K562 (cell line): ENCODE results near the gene ST6GALNAC3. TPM values are rescaled to one million over a fixed set of nuclear protein-coding genes. Genes with fewer than 3 reads are reported as not detected.

Source experiments
- ATAC-seq: fragments of 200-7000 bp; cut with Tn5 transposase; 3 replicates; pipeline ENCODE4 v1.9.1; 2020; ENCODE audit warnings: moderate library complexity
- BruUV-seq: library from RNA; stranded (reverse); fragments of 400-500 nt; replicated peaks from 2 replicates; lab custom pipeline; 2021; lab: Mats Ljungman, UMichigan
- CTCF ChIA-PET: fragments of 300-600 bp; formaldehyde crosslinking; extraction: SDS; loops from one replicate; lab custom pipeline; 2021; ENCODE audit warnings: low intra/inter-chr PET ratio; lab: Yijun Ruan, JAX
- POLR2A ChIA-PET: fragments of 300-600, 350-650 bp; sonication (Branson Sonifier 250); formaldehyde crosslinking; extraction: SDS; loops from one replicate; lab custom pipeline; 2021; ENCODE audit warnings: antibody characterized with exemption, inconsistent platforms; lab: Yijun Ruan, JAX
- DNase-seq, 4 experiments: peaks; one replicate each; pipeline versions ENCODE4 v3.0.0 to v3.0.0-alpha.2; 2011 to 2018; ENCODE audit warnings: low spot score in 3 of 4, mixed read lengths in 3 of 4; ENCODE audit errors: extremely low read depth in 1 of 4
- FAIRE-seq: peaks from 2 replicates; lab custom pipeline; 2011; peaks lifted over from hg19 to GRCh38; lab: Jason Lieb, UNC
- H2AFZ ChIP-seq: 2 replicates; pipeline ENCODE4 v1.6.0; 2011; ENCODE audit warnings: low read depth, low read length, control low read depth, inconsistent platforms
- H3K27ac ChIP-seq: fragments of 200-600 bp; 3 replicates; pipeline ENCODE4 v1.8.0; 2011; ENCODE audit warnings: low read depth, mild to moderate bottlenecking, control low read depth, inconsistent platforms, low read length, moderate library complexity, mixed read lengths; ENCODE audit errors: extremely low read depth
- H3K27me3 ChIP-seq, 2 experiments: fragments of 300-600 bp in 1 of 2; 2 replicates in 1 of 2; 3 replicates in 1 of 2; pipeline versions ENCODE4 v1.6.0 to v1.8.0; 2011; ENCODE audit warnings: inconsistent platforms in 2 of 2, low read length in 2 of 2, mild to moderate bottlenecking in 1 of 2, mixed read lengths in 1 of 2, moderate library complexity in 1 of 2; ENCODE audit not compliant: control insufficient read depth in 2 of 2, insufficient read depth in 2 of 2
- H3K36me3 ChIP-seq: fragments of 300-600 bp; 3 replicates; pipeline ENCODE4 v1.8.0; 2011; ENCODE audit warnings: mild to moderate bottlenecking, low read length, inconsistent platforms; ENCODE audit not compliant: control insufficient read depth, insufficient read depth
- H3K4me1 ChIP-seq, 2 experiments: fragments of 200-600 bp in 1 of 2; replicated peaks in 1 of 2; 2 replicates in 1 of 2; 3 replicates in 1 of 2; pipeline versions ENCODE4 v1.5.1 to v1.8.0; 2011; ENCODE audit warnings: inconsistent platforms in 2 of 2, low read length in 2 of 2, mild to moderate bottlenecking in 1 of 2, mixed read lengths in 1 of 2, moderate library complexity in 1 of 2; ENCODE audit not compliant: control insufficient read depth in 2 of 2, insufficient read depth in 2 of 2
- H3K4me2 ChIP-seq: 2 replicates; pipeline ENCODE4 v1.6.1; 2011; ENCODE audit warnings: low read length, control low read depth, inconsistent platforms, mixed read lengths; ENCODE audit not compliant: insufficient read depth
- H3K4me3 ChIP-seq: fragments of 200-600 bp; sonication (generic), shearing (Covaris generic); 2 replicates; pipeline ENCODE4 v1.5.1; 2016; ENCODE audit warnings: control low read depth, inconsistent platforms
- H3K79me2 ChIP-seq: fragments of 200-600 bp; 3 replicates; pipeline ENCODE4 v1.8.0; 2011; ENCODE audit warnings: low read length, inconsistent platforms; ENCODE audit not compliant: control insufficient read depth, insufficient read depth
- H3K9ac ChIP-seq, 2 experiments: 2 replicates each; pipeline versions ENCODE4 v1.6.0 to v1.6.1; 2011; ENCODE audit warnings: low read depth in 2 of 2, low read length in 2 of 2, control low read depth in 1 of 2, inconsistent platforms in 1 of 2, mild to moderate bottlenecking in 1 of 2, mixed read lengths in 1 of 2; ENCODE audit not compliant: insufficient read depth in 1 of 2
- H3K9me1 ChIP-seq: one replicate; pipeline ENCODE4 v1.6.0; 2011; ENCODE audit warnings: inconsistent platforms, mild to moderate bottlenecking, low read length, moderate library complexity; ENCODE audit not compliant: control insufficient read depth, insufficient read depth
- H3K9me3 ChIP-seq: replicated peaks from 2 replicates; pipeline ENCODE4 v1.5.1; 2011; ENCODE audit warnings: low read depth, low read length, inconsistent platforms; ENCODE audit not compliant: control insufficient read depth, insufficient read depth
- H4K20me1 ChIP-seq: replicated peaks from 2 replicates; pipeline ENCODE4 v1.6.1; 2011; ENCODE audit warnings: low read length, inconsistent platforms, mixed read lengths; ENCODE audit not compliant: control insufficient read depth, insufficient read depth
- ARHGAP35 ChIP-seq: fragments of 450-650 bp; IDR thresholded peaks from 2 replicates; pipeline ENCODE4 v1.6.1; 2018; ENCODE audit not compliant: partially characterized antibody
- ATF1 ChIP-seq, 2 experiments: fragments of 450-650 bp in 1 of 2; IDR thresholded peaks; 2 replicates each; pipeline ENCODE4 v1.6.1; 2016; ENCODE audit warnings: missing compliant biosample characterization in 1 of 2, missing genetic modification characterization in 1 of 2
- BRF1 ChIP-seq: IDR thresholded peaks from 3 replicates; pipeline ENCODE4 v1.6.1; 2011; ENCODE audit warnings: borderline replicate concordance, mild to moderate bottlenecking; ENCODE audit not compliant: insufficient read length; ENCODE audit errors: extremely low read depth
- C11orf30 ChIP-seq: fragments of 450-650 bp; IDR thresholded peaks from 2 replicates; pipeline ENCODE4 v1.6.1; 2016; ENCODE audit warnings: low read depth, mild to moderate bottlenecking
- EZH2 ChIP-seq: IDR thresholded peaks from 2 replicates; pipeline ENCODE4 v1.6.1; 2012; ENCODE audit warnings: low read depth, mild to moderate bottlenecking, inconsistent platforms, low read length, borderline replicate concordance
- FOXM1 ChIP-seq, 2 experiments: fragments of 450-650 bp in 1 of 2; sonication (generic) in 1 of 2; formaldehyde crosslinking in 1 of 2; IDR thresholded peaks; 2 replicates each; pipeline versions ENCODE4 v1.6.1 to v1.9.0; 2017 to 2022; ENCODE audit warnings: low read depth in 2 of 2, mild to moderate bottlenecking in 2 of 2, missing genetic modification reagents in 1 of 2, moderate library complexity in 1 of 2
- GABPB1 ChIP-seq: sonication (generic); formaldehyde crosslinking; IDR thresholded peaks from 2 replicates; pipeline ENCODE4 v1.8.0; 2022; ENCODE audit warnings: mild to moderate bottlenecking, missing genetic modification reagents
- PRPF4 ChIP-seq: fragments of 200-400 bp; formaldehyde crosslinking; IDR thresholded peaks from one replicate; pipeline ENCODE4 v1.6.1; 2017; ENCODE audit warnings: low read length, low read depth, mild to moderate bottlenecking; ENCODE audit not compliant: insufficient read depth, poor library complexity, severe bottlenecking
- RBM39 ChIP-seq: fragments of 200-400 bp; formaldehyde crosslinking; optimal IDR thresholded peaks from 2 replicates; pipeline ENCODE3; 2018; ENCODE audit warnings: low read depth, low read length
- SMC3 ChIP-seq: conservative IDR thresholded peaks from 2 replicates; pipeline ENCODE4 v1.6.1; 2011; ENCODE audit warnings: low read depth, low read length, improper control_type of control experiment; ENCODE audit not compliant: insufficient read depth
- ZNF133 ChIP-seq: fragments of 250-450 bp; sonication (Bioruptor Pico); IDR thresholded peaks from 2 replicates; pipeline ENCODE4 v1.4.0; 2020; ENCODE audit warnings: mild to moderate bottlenecking
- ZNF197 ChIP-seq: fragments of 200-800 bp; sonication (Bioruptor generic); IDR thresholded peaks from 2 replicates; pipeline ENCODE4 v1.6.1; 2016; ENCODE audit warnings: low read depth, missing genetic modification characterization, missing compliant biosample characterization
- ZNF324 ChIP-seq: fragments of 250-450 bp; sonication (Bioruptor Pico); IDR thresholded peaks from 2 replicates; pipeline ENCODE4 v1.4.0; 2020; ENCODE audit warnings: mild to moderate bottlenecking
- WGBS: fragments of 100-300 bp; shearing (Covaris generic); methylation state at CpG from one replicate; pipeline ENCODE4 v1.1.6; 2016; ENCODE audit warnings: low coverage, mixed read lengths; ENCODE audit not compliant: insufficient coverage; ENCODE audit errors: missing lambda C conversion rate; 5-methylcytosine and 5-hydroxymethylcytosine counted together
- in situ Hi-C: fragments of 300-500 bp; cut with MboI; formaldehyde crosslinking; loops from 4 replicates; pipeline ENCODE4 v1.15.0; 2018; ENCODE audit warnings: inconsistent platforms, mixed read lengths
- intact Hi-C: fragments of 100-400 bp; cut with micrococcal nuclease; formaldehyde crosslinking; loops from 2 replicates; pipeline ENCODE4 v1.14.2; 2022
- polyA plus RNA-seq, 8 experiments: library from polyadenylated mRNA; depleted of rRNA in 4 of 8; stranded (reverse) in 5 of 8; unstranded in 3 of 8; fragments of >200 nt; fragmentation: Nextera tagmentation in 2 of 8; fragmentation: Illumina TruSeq in 1 of 8; extraction: Ambion mirVana in 2 of 8; extraction: Trizol in 1 of 8; gene quantifications; 2 replicates each; pipeline versions ENCODE4 v1.2.1 to v1.2.3, GENCODE V29; 2011 to 2014; ENCODE audit warnings: inconsistent platforms in 1 of 8, missing spikeins in 1 of 8
- total RNA-seq, 7 experiments: library from RNA; depleted of rRNA in 6 of 7; stranded (reverse); fragments of >200 nt in 6 of 7; fragmentation: Illumina TruSeq in 2 of 7; extraction: Trizol in 2 of 7; gene quantifications; 2 replicates each; pipeline versions ENCODE4 v1.2.1 to v1.2.3, GENCODE V29; 2011 to 2021; ENCODE audit warnings: low replicate concordance in 1 of 7
- TF ChIP-seq, protein P1 (sequence below): fragments of 250-450 bp; sonication (Bioruptor Pico); IDR thresholded peaks from 2 replicates; pipeline ENCODE4 v1.9.0; 2021; ENCODE audit warnings: mild to moderate bottlenecking, inconsistent platforms
- TF ChIP-seq, protein P2 (sequence below): IDR thresholded peaks from 2 replicates; pipeline ENCODE4 v1.6.1; 2011; ENCODE audit not compliant: insufficient read length; ENCODE audit errors: extremely low read depth
- TF ChIP-seq, protein P3 (sequence below), 3 experiments: fragments of 200-800 bp in 1 of 3; fragments of 250-450 bp in 1 of 3; fragments of 450-650 bp in 1 of 3; sonication (Bioruptor Pico) in 1 of 3; sonication (Bioruptor generic) in 1 of 3; formaldehyde crosslinking in 1 of 3; IDR thresholded peaks; 2 replicates each; pipeline versions ENCODE4 v1.6.1 to v1.8.0; 2016 to 2022; ENCODE audit warnings: mild to moderate bottlenecking in 2 of 3, missing genetic modification characterization in 2 of 3, missing compliant biosample characterization in 1 of 3, moderate library complexity in 1 of 3

Gene ST6GALNAC3
- total and polyA plus RNA-seq, 9 of the 15 experiments (the other 6 are each of a cell fraction or from before 2014, with no cell fraction given), result 0.04 to 0.29 (median 0.18) TPM; not detected in 6

DNA sequence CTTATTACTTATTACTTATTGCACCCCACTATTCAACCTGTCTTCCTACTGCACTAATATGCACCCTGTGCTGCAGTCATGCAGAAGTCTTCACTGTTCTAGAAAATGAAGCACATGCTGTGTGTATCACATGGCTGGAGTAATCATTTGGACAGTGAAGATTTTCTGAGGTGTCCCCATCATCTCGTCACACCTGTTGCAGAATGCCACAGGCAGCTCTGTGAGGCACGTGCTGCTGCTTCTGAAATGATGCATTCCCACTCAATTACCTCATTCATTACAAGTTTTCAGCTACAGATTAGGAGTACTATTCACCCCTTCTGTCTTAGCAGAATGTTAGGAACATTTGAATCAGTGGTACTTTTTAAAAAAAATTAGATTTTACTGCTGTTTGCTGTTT is 467.1 kb downstream of the ST6GALNAC3 start:
- in situ Hi-C loops (no loop called here), intact Hi-C loops (no loop called here)
- H3K27ac ChIP-seq, result no peak overlapping the region
- no peaks in the 10 kb centered on the region for H3K4me1 ChIP-seq
- POLR2A ChIA-PET, result no interaction called here
- no TSS peak for BruUV-seq
- no peak overlapping the region for H3K4me2 ChIP-seq
- CTCF ChIA-PET, result no interaction called here
- FAIRE-seq (no peak), ATAC-seq (no peak), DNase-seq (no peak)
- H2AFZ ChIP-seq, result no peak overlapping the region
- H3K79me2 ChIP-seq, result no peaks in the 10 kb centered on the region
- H3K9me3 ChIP-seq, result no peaks in the 10 kb centered on the region
- 4% methylated on average over 2 of the region's 2 CpGs for WGBS
- H3K4me3 ChIP-seq, result no peak overlapping the region
- H3K9me1 ChIP-seq, result no peaks in the 10 kb centered on the region
- no peak overlapping the region for H3K9ac ChIP-seq
- no peaks in the 10 kb centered on the region for H3K27me3 ChIP-seq
- no peaks in the 10 kb centered on the region for H4K20me1 ChIP-seq
- H3K36me3 ChIP-seq, result no peaks in the 10 kb centered on the region
- TF ChIP-seq RBM39, result no peak
- no peak for TF ChIP-seq ZNF133 (CRISPR knock-in tag)
- no peak for TF ChIP-seq ARHGAP35
- no peak for TF ChIP-seq FOXM1 (IDR thresholded peaks at IDR 0.05; ENCODE audit: low read depth)
- TF ChIP-seq FOXM1 (CRISPR knock-in tag; IDR thresholded peaks at IDR 0.05; ENCODE audit: low read depth), result no peak
- TF ChIP-seq, protein P1, sequence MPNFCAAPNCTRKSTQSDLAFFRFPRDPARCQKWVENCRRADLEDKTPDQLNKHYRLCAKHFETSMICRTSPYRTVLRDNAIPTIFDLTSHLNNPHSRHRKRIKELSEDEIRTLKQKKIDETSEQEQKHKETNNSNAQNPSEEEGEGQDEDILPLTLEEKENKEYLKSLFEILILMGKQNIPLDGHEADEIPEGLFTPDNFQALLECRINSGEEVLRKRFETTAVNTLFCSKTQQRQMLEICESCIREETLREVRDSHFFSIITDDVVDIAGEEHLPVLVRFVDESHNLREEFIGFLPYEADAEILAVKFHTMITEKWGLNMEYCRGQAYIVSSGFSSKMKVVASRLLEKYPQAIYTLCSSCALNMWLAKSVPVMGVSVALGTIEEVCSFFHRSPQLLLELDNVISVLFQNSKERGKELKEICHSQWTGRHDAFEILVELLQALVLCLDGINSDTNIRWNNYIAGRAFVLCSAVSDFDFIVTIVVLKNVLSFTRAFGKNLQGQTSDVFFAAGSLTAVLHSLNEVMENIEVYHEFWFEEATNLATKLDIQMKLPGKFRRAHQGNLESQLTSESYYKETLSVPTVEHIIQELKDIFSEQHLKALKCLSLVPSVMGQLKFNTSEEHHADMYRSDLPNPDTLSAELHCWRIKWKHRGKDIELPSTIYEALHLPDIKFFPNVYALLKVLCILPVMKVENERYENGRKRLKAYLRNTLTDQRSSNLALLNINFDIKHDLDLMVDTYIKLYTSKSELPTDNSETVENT (CRISPR knock-in tag), result no peak
- TF ChIP-seq EZH2, result no peak
- TF ChIP-seq PRPF4, result no peak
- no peak for TF ChIP-seq ATF1 (CRISPR knock-in tag; IDR thresholded peaks at IDR 0.05)
- no peak for TF ChIP-seq ATF1 (tag; IDR thresholded peaks at IDR 0.05)
- TF ChIP-seq, protein P2, sequence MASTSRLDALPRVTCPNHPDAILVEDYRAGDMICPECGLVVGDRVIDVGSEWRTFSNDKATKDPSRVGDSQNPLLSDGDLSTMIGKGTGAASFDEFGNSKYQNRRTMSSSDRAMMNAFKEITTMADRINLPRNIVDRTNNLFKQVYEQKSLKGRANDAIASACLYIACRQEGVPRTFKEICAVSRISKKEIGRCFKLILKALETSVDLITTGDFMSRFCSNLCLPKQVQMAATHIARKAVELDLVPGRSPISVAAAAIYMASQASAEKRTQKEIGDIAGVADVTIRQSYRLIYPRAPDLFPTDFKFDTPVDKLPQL, result no peak
- TF ChIP-seq ZNF324 (CRISPR knock-in tag), result no peak
- no peak for TF ChIP-seq ZNF197 (CRISPR knock-in tag)
- no peak for TF ChIP-seq BRF1
- TF ChIP-seq, protein P3, sequence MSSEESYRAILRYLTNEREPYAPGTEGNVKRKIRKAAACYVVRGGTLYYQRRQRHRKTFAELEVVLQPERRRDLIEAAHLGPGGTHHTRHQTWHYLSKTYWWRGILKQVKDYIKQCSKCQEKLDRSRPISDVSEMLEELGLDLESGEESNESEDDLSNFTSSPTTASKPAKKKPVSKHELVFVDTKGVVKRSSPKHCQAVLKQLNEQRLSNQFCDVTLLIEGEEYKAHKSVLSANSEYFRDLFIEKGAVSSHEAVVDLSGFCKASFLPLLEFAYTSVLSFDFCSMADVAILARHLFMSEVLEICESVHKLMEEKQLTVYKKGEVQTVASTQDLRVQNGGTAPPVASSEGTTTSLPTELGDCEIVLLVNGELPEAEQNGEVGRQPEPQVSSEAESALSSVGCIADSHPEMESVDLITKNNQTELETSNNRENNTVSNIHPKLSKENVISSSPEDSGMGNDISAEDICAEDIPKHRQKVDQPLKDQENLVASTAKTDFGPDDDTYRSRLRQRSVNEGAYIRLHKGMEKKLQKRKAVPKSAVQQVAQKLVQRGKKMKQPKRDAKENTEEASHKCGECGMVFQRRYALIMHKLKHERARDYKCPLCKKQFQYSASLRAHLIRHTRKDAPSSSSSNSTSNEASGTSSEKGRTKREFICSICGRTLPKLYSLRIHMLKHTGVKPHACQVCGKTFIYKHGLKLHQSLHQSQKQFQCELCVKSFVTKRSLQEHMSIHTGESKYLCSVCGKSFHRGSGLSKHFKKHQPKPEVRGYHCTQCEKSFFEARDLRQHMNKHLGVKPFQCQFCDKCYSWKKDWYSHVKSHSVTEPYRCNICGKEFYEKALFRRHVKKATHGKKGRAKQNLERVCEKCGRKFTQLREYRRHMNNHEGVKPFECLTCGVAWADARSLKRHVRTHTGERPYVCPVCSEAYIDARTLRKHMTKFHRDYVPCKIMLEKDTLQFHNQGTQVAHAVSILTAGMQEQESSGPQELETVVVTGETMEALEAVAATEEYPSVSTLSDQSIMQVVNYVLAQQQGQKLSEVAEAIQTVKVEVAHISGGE (CRISPR knock-in tag; IDR thresholded peaks at IDR 0.05), result no peak
- TF ChIP-seq GABPB1 (CRISPR knock-in tag), result no peak
- TF ChIP-seq SMC3, result no peak
- no peak for TF ChIP-seq C11orf30
